Gastrocnemius medialis (tissue), 4 donors: Measurements from ENCODE around the gene TRDN. TPM values are rescaled to one million over a fixed set of nuclear protein-coding genes. Genes with fewer than 3 reads are reported as not detected.
"Not testable (repeated sequence)": the region's sequence is repeated elsewhere in the genome, so short reads cannot be mapped to it uniquely, and the experiment has no call there.

Experiments
- ATAC-seq, 2 donors: fragments of 150-250 bp; one replicate each; pipeline ENCODE4 v1.9.1; 2016
- DNase-seq, 2 donors: peaks; one replicate each; pipeline ENCODE4 v3.0.0-alpha.2; 2019
- H3K27ac ChIP-seq, 4 donors: fragments of 200-600 bp; sonication (generic); 1 replicate in 1 of 4; 2 replicates in 3 of 4; pipeline ENCODE4 v1.5.1; 2016 to 2018; ENCODE audit warnings: mild to moderate bottlenecking in 2 of 4, moderate library complexity in 1 of 4
- H3K27me3 ChIP-seq, 3 donors: fragments of 200-600 bp; sonication (generic) in 2 of 3; 1 replicate in 1 of 3; 2 replicates in 2 of 3; pipeline versions ENCODE4 v1.5.1 to v1.6.0; 2016 to 2019; ENCODE audit warnings: mild to moderate bottlenecking in 1 of 3, moderate library complexity in 1 of 3
- H3K36me3 ChIP-seq, 2 donors: fragments of 200-600 bp; sonication (generic) in 1 of 2; one replicate each; pipeline ENCODE4 v1.5.1; 2017 to 2018
- H3K4me1 ChIP-seq, 2 donors: fragments of 200-600 bp; sonication (generic) in 1 of 2; one replicate each; pipeline ENCODE4 v1.5.1; 2016 to 2017; ENCODE audit warnings: mild to moderate bottlenecking in 2 of 2
- H3K4me3 ChIP-seq, 4 donors: fragments of 200-600 bp; sonication (generic) in 3 of 4; 1 replicate in 1 of 4; 2 replicates in 3 of 4; pipeline ENCODE4 v1.5.1; 2016 to 2019; ENCODE audit warnings: mild to moderate bottlenecking in 2 of 4
- H3K9me3 ChIP-seq, 3 donors: fragments of 200-600 bp; sonication (generic) in 2 of 3; 1 replicate in 1 of 3; 2 replicates in 2 of 3; pipeline ENCODE4 v1.5.1; 2016 to 2019
- POLR2A ChIP-seq, 2 donors: fragments of 450-650 bp; IDR thresholded peaks; one replicate each; pipeline ENCODE4 v1.6.1; 2017; ENCODE audit warnings: antibody characterized with exemption in 2 of 2, mild to moderate bottlenecking in 2 of 2, moderate library complexity in 2 of 2
- in situ Hi-C, 4 donors: fragments of 200-750 bp; cut with MboI; loops; one replicate each; pipeline versions ENCODE4 v1.15.0 to v1.8.0; 2017; ENCODE audit warnings: low sequenced_read_pairs in 4 of 4
- intact Hi-C: fragments of 100-400 bp; cut with DNase I; formaldehyde crosslinking; loops from one replicate; pipeline ENCODE4 v1.15.1; 2023; ENCODE audit warnings: low total_unique reads
- total RNA-seq, 4 donors: library from RNA; depleted of rRNA; stranded (reverse); fragments of >200 nt; gene quantifications; one replicate each; pipeline versions ENCODE4 v1.1.0 to v1.2.3, GENCODE V29; 2016
- TF ChIP-seq, protein P1 (sequence below), 5 experiments: fragments of 450-650 bp in 3 of 5; fragments of 200-600 bp in 2 of 5; sonication (generic) in 2 of 5; IDR thresholded peaks in 4 of 5; conservative IDR thresholded peaks in 1 of 5; 1 replicate in 4 of 5; 2 replicates in 1 of 5; pipeline ENCODE4 v1.5.1; 2016 to 2019; ENCODE audit warnings: antibody characterized with exemption in 5 of 5, mild to moderate bottlenecking in 3 of 5, moderate library complexity in 3 of 5

TRDN gene
- total RNA-seq, 4 donors from 2014 or later, result 190 to 628 (median 296) TPM

DNA sequence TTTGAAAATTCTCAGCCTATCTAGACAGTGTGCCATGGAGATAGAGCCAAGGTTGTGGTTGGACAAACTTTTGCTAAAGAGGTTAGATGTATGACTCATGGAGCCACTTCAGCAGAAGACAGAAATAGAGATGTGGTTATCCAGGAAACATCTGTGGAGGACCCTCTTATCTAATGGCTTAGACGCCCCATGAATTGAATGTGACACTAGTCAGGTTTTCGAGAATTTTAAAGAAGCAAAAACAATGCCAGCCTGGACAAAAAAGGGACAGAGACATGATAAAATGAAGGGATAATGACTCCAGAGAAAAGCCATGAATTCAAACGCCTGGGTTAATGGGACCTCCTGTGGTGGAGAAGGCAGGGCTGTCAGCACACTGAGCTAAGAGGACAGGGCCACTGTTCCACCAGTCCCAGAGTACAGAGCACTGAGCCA lies 360.2 kb downstream of the TRDN start:
- in situ Hi-C loops, result no loop called here
- peaks cover 0 to 7% of the 10 kb centered on the region in 2 donors for H3K4me1 ChIP-seq
- no peak for TF ChIP-seq POLR2A (IDR thresholded peaks at IDR 0.05)
- TF ChIP-seq, protein P1, sequence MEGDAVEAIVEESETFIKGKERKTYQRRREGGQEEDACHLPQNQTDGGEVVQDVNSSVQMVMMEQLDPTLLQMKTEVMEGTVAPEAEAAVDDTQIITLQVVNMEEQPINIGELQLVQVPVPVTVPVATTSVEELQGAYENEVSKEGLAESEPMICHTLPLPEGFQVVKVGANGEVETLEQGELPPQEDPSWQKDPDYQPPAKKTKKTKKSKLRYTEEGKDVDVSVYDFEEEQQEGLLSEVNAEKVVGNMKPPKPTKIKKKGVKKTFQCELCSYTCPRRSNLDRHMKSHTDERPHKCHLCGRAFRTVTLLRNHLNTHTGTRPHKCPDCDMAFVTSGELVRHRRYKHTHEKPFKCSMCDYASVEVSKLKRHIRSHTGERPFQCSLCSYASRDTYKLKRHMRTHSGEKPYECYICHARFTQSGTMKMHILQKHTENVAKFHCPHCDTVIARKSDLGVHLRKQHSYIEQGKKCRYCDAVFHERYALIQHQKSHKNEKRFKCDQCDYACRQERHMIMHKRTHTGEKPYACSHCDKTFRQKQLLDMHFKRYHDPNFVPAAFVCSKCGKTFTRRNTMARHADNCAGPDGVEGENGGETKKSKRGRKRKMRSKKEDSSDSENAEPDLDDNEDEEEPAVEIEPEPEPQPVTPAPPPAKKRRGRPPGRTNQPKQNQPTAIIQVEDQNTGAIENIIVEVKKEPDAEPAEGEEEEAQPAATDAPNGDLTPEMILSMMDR (IDR thresholded peaks at IDR 0.05 in 4 of 5, conservative IDR thresholded peaks at IDR 0.05 in 1 of 5), result no peak
- no peak overlapping the region for H3K4me3 ChIP-seq
- DNase-seq (no peak), ATAC-seq (peak; percentile 91 to 95)
- H3K36me3 ChIP-seq, result no peaks in the 10 kb centered on the region
- H3K27ac ChIP-seq, result peak overlapping the region; percentile 38 to 62 (median 56)
- H3K9me3 ChIP-seq, result no peaks in the 10 kb centered on the region
- no peaks in the 10 kb centered on the region for H3K27me3 ChIP-seq
- intact Hi-C loops, result no loop called here

DNA sequence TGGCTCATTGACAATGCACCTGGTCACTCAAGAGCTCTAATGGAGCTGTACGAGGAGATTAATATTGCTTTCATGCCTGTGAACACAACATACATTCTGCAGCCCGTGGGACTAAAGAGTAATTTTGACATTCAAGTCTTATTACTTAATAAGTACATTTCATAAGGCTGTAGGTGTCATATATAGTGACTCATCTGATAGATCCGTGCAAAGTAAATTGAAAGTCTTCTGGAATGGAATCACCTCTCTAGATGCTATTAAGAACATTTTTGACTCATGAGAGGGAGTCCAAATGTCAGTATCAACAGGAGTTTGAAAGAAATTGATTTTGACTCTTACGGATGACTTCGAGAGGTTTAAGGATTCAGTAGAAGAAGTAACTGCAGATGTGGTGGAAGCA lies 372.8 kb downstream of the TRDN start:
- no peak for ATAC-seq
- in situ Hi-C loops (no loop called here), intact Hi-C loops (no loop called here)
- no peaks in the 10 kb centered on the region for H3K9me3 ChIP-seq
- H3K4me1 ChIP-seq, result no peaks in the 10 kb centered on the region
- H3K27ac ChIP-seq, result peak overlapping the region in 1 of 4 donors; percentile 13
- no peaks in the 10 kb centered on the region for H3K27me3 ChIP-seq
- no peak overlapping the region for H3K4me3 ChIP-seq
- no peak for DNase-seq
- TF ChIP-seq, protein P1 (IDR thresholded peaks at IDR 0.05 in 4 of 5, conservative IDR thresholded peaks at IDR 0.05 in 1 of 5), result no peak
- TF ChIP-seq POLR2A (IDR thresholded peaks at IDR 0.05), result no peak
- peaks cover 0 to 12% of the 10 kb centered on the region in 2 donors for H3K36me3 ChIP-seq

DNA sequence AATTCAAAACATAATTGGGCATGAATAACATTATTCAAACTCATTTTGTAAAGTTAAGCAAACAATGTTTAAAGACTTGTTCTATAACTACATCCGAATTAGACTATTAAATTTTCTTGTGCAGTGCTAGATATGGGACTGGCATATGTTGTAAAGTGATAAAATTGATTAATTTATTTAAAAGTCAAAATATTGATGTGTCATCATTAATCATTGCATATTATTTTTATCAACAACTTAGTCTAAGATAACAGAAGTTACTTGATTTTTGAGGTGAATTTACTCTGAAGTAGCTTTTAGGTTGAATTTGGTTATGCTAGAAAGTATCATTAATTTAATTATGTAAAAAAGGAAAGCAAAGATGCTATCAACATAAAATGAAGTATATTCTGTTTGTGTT lies 396.1 kb downstream of the TRDN start:
- no peak for TF ChIP-seq POLR2A (IDR thresholded peaks at IDR 0.05)
- TF ChIP-seq, protein P1 (IDR thresholded peaks at IDR 0.05 in 4 of 5, conservative IDR thresholded peaks at IDR 0.05 in 1 of 5), result no peak
- no peaks in the 10 kb centered on the region for H3K36me3 ChIP-seq
- no peak for DNase-seq
- intact Hi-C loops, result no loop called here
- H3K27me3 ChIP-seq, result no peaks in the 10 kb centered on the region
- in situ Hi-C loops, result no loop called here
- no peak for ATAC-seq
- peak overlapping the region in 2 of 4 donors; percentile 1 to 35 for H3K27ac ChIP-seq
- H3K9me3 ChIP-seq, result no peaks in the 10 kb centered on the region
- no peaks in the 10 kb centered on the region for H3K4me1 ChIP-seq
- no peak overlapping the region for H3K4me3 ChIP-seq

DNA sequence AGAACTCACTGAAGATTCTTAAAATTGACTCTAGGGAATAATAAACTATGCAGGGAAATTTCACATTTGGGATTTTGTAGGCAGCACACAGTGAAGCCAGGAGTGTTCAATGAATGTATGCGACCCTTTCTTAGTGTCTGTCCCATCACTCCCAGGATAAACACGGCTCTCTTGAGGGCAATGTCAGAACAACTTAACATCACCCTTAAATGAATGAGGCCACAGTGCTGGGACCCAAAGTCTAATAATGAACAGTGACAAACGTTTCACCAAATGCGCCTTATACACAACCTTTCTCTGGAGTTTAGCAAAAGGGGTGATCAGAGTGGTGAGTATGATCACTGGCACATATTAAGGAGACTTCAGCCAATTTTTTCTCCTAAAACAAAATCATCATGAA lies 403.4 kb downstream of the TRDN start:
- intact Hi-C loops (no loop called here), in situ Hi-C loops (no loop called here)
- Histone ChIP-seq H3K27me3 (no peaks in the 10 kb centered on the region), H3K4me3 (no peak overlapping the region), H3K27ac (peak overlapping the region in 2 of 4 donors; percentile 21 to 53), H3K9me3 (no peaks in the 10 kb centered on the region), H3K4me1 (peaks cover 3 to 14% of the 10 kb centered on the region in 2 donors), H3K36me3 (no peaks in the 10 kb centered on the region)
- TF ChIP-seq POLR2A (IDR thresholded peaks at IDR 0.05), result no peak
- TF ChIP-seq, protein P1 (IDR thresholded peaks at IDR 0.05 in 4 of 5, conservative IDR thresholded peaks at IDR 0.05 in 1 of 5), result no peak
- ATAC-seq (no peak), DNase-seq (no peak)

DNA sequence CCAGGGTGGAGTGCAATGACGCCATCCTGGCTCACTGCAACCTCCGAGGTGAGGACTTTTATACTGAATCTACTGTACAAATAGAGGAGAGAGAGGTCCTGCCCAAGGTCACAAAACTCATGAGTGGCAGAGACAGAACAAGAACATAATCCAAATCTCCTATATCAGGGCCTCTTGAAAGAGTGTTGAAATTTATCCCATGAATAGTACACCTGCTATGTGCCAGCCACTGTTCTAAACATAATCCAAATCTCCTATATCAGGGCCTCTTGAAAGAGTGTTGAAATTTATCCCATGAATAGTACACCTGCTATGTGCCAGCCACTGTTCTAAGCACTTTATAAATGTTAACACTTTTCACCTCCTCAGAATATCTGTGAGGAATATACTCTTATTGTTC lies 409.0 kb downstream of the TRDN start:
- H3K9me3 ChIP-seq, in situ Hi-C loops, DNase-seq, H3K4me3 ChIP-seq, H3K27me3 ChIP-seq, H3K36me3 ChIP-seq: not testable (repeated sequence)
- intact Hi-C loops, result loop anchor here (5.0 kb wide), 1 partner anchor 135 kb away; no protein-coding TSS in a partner anchor
- peaks cover 18 to 33% of the 10 kb centered on the region in 2 donors for H3K4me1 ChIP-seq
- peak overlapping the region; percentile 75 to 87 (median 79) for H3K27ac ChIP-seq
- peak; percentile 97 for ATAC-seq
